Fibroblast of peridontal ligament (primary cell): ENCODE results near the gene ALDH7A1.
"Not testable (repeated sequence)": the region's sequence is repeated elsewhere in the genome, so short reads cannot be mapped to it uniquely, and the experiment has no call there.

Experiments used
- DNase-seq: peaks from one replicate; pipeline ENCODE4 v3.0.0-alpha.2; 2010; ENCODE audit errors: extremely low read depth

Gene ALDH7A1

DNA sequence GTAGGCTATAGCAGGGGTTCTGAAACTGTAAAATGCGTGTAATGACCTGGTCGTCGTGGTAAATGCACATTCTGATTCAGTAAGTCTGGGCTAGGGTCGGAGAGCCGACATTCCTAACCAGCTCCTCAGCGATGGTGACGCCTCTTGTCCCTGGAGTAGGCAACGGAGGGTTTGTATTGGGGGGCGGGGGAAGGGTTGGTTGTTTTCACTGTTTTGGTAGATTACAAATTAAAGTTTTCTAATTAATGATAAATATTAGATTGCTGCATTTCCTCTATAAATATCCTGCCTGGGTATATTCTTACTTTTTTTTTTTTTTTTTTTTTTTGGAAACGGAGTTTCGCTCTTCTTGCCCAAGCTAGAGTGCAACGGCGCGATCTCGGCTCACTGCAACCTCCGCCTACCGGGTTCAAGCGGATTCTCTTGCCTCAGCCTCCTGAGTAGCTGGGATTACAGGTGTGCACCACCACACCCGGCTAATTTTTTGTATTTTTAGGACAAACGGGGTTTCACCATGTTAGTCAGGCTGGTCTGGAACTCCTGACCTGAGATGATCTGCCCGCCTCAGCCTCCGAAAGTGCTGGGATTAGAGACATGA is 566 bp upstream of the ALDH7A1 start:
- DNase-seq, result no peak

GRCh38 chr5:126591549-126591948 is 3.5 kb downstream of the ALDH7A1 start:
- no peak for DNase-seq

DNA sequence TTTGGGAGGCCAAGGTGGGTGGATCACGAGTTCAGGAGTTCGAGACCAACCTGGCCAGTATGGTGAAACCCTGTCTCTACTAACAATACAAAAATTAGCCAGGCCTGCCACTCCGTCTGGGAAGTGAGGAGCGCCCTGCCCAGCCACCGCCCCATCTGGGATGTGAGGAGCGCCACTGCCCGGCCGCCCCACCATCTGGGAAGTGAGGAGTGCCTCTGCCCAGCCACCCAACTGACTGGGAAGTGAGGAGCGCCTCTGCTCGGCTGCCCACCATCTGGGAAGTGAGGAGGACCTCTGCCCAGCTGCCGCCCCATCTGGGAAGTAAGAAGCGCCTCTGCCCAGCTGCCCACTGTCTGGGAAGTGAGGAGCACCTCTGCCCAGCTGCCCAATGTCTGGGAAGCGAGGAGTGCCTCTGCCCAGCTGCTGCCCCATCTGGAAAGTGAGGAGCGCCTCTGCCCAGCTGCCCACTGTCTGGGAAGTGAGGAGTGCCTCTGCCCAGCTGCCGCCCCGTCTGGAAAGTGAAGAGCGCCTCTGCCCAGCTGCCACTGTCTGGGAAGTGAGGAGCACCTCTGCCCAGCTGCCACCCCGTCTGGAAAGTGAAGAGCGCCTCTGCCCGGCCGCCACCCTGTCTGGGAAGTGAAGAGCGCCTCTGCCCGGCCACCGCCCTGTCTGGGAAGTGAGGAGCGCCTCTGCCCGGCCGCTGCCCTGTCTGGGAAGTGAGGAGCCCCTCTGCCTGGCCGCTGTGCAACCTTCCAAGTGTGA is 5.3 kb downstream of the ALDH7A1 start:
- no peak for DNase-seq

DNA sequence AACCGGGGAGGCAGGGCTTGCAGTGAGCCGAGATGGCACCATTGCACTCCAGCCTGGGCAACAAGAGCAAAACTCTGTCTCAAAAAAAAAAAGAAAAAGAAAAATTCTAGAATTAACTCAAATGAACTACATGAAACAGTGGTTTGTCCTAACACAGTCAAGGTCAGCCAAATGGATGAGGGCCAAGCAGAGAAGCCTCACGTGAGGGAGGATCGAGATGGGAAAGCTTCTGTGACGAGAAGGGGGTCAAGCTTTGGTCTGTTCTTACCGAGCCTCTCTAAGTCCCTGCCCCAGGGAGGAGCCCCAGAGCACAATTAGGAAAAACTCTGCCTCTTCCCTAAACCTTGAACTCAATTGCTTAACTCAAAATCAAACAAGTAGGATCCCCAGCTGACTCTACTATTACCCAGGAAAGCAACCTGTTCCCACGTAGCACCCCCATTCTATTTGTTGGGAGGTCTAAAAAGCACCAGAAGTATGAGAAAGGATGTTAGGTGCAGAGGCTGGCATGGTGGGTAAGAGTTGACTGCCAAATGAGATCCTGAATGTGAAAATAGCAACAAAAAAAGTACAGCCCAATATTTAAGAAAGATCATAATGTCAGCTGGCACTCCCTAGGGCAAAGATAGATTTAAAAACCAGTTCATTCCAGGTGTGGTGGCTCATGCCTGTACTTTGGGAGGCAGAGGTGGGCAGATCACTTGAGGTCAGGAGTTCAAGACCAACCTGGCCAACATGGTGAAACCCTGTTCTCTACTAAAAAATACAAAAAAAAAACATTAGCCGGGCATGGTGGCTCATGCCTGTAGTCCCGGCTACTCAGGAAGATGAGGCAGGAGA is 7.2 kb downstream of the ALDH7A1 start:
- DNase-seq, result no peak

DNA sequence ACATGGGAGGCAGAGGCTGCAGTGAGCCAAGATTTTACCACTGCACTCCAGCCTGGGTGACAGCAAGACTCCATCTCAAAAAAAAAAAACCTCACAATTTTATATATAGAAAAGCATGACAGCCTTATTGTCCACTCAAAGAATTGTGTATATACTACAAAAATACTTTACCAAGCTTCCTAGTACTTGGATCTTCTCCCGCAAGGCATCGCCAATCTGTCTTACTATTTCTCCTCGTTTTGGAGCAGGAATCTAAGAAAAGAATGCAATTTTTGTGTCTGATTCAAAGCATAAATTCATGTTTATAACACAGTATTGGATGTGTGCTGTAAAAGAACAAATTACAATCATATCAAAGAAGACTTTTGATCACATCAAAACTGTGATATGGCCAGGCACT is 11.3 kb downstream of the ALDH7A1 start:
- no peak for DNase-seq

DNA sequence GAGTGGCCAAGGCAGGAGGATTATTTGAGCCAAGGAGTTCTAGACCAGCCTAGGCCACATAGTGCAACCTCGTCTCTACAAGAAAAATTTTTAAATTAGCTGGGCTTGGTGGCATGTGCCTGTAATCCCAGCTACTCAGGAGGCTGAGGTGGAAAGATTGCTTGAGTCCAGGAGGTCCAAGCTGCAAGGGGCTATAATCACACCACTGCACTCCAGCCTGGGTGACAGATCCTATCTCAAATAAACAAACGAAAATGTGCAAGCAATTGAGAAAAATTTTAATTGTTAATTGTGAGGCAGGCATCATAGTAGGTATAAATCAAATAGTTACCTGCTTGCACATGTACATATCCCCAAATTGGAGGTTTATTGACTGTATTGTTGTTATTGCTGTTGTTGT is 15.3 kb downstream of the ALDH7A1 start:
- DNase-seq, result no peak

DNA sequence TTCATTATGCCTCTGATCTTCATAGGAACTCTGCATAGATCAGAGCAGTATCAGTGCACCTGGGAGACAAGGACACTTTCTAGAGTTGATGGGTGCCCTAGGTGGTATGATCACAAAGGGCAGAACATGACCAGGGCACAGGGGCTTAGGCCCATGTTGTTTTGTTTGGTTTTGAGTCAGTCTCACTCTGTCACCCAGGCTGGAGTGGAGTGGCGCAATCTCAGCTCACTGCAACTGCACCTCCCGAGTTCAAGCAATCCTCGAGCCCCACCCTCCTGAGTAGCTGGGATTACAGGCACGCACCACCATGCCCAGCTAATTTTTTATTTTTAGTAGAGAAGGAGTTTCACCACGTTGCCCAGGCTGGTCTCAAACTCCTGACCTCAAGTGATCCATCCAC is 17.6 kb downstream of the ALDH7A1 start:
- DNase-seq, result no peak

DNA sequence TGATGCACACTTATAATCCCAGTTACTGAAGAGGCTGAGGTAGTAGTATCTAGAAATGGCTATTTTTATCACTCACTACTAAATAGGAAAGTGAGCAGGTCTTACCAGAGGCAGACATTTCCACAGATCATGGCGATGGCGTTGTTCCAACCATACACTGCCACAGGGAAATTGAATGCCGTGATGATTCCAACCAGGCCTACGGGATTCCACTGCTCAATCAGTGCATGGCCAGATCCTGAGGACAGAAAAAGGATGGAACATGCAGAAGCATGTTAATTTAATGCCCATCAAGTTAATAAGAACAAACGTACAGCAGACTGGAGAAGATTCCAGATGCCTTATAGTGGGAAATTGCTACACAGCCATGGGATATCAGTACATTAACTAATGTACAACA is 18.0 kb downstream of the ALDH7A1 start:
- DNase-seq, result no peak

GRCh38 chr5:126575644-126576043 is 19.4 kb downstream of the ALDH7A1 start:
- no peak for DNase-seq

DNA sequence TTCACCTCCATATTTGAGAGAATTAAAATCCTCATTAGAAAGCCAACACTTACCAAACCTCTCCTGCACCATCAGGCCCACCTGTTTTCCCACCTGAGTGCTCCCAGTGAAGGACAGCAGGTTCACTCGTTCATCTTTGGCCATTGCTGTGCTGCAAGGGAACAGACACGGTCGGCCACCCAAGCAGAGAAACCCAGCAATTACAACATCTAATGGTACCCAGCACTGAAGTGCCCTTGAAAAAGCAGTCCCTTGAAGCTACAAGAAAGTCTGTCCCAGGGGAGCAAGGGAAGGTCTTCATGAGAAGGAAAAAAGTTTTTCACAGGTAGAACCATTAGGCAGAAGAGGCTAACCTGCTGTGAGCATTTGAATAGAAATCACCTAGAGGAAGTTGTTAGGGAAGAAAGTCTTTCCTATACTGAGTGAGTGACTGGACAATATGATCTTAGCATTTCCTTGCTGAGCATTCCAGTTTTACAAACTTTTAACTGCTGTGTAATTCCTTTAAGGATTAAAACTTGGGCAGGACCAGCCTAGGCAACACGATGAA is 26.7 kb downstream of the ALDH7A1 start:
- DNase-seq, result no peak

DNA sequence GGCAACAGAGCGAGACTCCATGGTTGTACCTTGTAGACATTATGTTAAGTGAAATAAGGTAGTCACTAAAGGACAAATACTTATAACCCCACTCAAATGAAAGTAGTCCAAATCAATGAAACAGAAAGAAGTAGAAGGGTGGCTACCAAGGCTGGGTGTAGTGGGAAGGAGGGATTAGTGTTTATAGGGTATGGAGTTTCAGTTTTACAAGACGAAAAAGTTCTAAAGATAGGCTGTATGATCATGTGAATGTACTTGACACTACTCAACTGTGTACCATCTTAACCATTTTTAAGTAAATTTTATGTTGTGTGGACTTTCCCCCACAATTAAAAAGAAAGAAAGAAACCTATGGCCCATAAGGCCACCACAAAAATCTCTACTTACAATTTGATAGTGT is 32.2 kb downstream of the ALDH7A1 start:
- DNase-seq, result no peak

DNA sequence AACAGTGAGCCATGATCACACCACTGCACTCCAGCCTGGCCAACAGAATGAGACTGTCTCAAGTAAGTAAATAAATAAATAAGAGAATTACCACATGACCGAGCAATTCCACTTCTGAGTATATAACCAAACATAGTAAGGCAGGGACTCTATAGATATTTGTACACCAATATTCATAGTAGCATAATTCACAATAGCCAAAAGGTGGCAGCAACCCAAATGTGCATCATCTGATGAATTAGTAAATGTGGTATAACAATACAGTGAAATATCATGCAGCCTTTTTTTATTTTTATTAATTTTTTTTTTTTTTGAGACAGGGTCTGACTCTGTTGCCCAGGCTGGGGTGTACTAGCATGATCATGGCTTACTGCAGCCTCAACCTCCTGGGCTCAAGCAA is 33.1 kb downstream of the ALDH7A1 start:
- peak; percentile 15 for DNase-seq

DNA sequence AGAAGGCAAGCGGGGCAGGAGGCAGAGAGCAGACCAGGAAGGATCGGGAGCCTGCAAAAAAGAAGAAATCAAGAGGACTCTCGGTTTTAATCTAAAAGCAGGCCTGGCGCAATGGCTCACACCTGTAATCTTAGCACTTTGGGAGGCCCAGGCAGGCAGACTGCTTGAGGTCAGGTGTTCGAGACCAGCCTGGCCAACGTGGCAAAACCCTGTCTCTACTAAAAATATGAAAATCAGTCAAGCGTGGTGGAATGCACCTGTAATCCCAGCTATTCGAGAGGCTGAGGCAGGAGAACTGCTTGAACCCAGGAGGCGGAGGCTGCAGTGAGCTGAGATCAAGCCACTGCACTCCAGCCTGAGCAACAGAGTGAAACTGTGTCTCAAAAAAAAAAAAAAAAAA is 39.9 kb downstream of the ALDH7A1 start:
- DNase-seq, result not testable (repeated sequence)

- DNase-seq, result no peak
These were observed 42.4 kb downstream of the ALDH7A1 start for GRCh38 chr5:126552614-126553013.

- DNase-seq, result no peak
These were observed 50.8 kb downstream of the ALDH7A1 start for GRCh38 chr5:126544087-126544740.

DNA sequence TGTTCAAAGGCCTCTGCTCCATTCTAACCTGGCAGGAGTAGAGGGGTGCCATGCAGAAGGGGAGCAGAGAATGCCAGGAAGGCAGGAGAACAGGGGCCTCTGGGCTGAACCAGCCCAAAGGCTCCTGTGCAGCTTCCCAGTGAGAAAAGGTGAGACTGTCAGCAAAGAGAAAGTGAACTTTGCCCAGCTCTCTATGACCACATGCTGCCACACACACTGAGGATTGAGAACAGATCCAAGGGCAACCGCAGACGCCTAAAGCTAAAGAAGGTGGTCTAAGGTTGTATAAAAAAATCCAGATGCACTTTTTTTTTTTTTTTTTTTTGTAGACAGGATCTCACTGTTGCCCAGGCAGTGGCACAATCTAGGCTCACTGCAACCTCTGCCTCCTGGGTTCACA is 51.4 kb downstream of the ALDH7A1 start:
- DNase-seq, result no peak

DNA sequence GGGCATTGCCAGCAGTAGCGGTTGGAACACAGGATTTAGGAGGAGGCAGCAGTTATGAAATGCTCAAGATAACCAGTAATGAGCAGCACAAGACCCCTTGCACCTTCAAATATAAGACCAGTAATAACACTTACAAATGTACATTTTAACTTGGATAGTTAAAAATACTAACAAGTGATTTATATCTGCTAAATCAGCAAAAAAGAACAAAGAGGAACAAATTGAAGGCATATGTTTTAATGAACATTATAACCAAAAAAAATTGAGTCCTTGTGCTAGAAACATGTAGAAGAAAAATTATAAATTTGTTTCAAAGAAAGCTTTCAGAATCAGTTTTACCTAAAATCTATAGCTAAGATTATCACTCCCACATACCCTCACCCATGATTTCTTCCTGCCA is 52.0 kb downstream of the ALDH7A1 start:
- no peak for DNase-seq

GRCh38 chr5:126542441-126542840 is 52.6 kb downstream of the ALDH7A1 start:
- no peak for DNase-seq

- peak; percentile 44 for DNase-seq
These were observed 54.4 kb downstream of the ALDH7A1 start for GRCh38 chr5:126540631-126541030.

DNA sequence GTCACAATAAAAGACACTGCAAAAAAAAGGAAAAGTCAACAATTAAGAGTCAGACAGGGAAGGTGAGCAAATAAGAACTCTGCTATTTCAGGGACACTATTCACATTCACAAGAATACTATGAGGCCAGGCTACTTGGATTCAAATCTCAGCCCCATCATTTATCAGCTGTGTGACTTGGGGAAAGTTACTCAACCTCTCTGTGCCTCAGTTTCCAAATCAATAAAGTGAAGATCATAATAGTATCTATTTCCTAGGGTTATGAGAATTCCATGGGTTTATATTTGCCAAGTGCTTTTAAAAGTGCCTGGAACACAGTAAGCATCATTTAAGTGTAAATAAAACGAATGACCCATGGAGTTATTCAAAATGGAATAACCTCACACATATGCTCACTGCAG is 56.4 kb downstream of the ALDH7A1 start:
- no peak for DNase-seq

DNA sequence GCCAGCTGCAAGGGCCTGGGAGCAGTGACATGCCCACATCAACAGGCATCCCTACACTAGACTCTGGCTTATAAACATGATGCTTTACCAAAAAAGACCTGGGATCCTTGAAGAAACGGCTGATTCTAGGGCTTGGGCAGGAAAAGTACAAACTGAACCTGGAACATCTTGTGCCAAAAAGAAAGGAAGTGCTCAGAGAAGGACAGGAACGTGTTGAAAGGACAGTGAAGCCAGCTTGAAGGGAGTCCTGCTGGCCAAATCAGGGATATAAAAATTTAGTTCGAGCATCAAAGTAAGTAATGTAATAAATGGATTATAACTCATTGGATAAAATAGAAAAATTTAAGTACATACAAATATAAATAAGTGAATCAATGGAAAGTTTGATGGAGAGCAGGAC is 58.1 kb downstream of the ALDH7A1 start:
- no peak for DNase-seq
